Erythroblast (primary cell): ENCODE results near the gene HS2ST1.
"Not testable (repeated sequence)": the region's sequence is repeated elsewhere in the genome, so short reads cannot be mapped to it uniquely, and the experiment has no call there.

Experiments used
- DNase-seq, 2 experiments: peaks; one replicate each; lab custom pipeline; 2025; lab: John Stamatoyannopoulos, UW
- GATA1 ChIP-seq: IDR thresholded peaks from 2 replicates; pipeline ENCODE4 v1.6.1; 2011; ENCODE audit warnings: low read depth, mild to moderate bottlenecking, control low read depth, low read length, moderate library complexity
- POLR2A ChIP-seq: IDR thresholded peaks from 2 replicates; pipeline ENCODE4 v1.6.1; 2011; ENCODE audit warnings: mild to moderate bottlenecking, low read length

Gene HS2ST1

DNA sequence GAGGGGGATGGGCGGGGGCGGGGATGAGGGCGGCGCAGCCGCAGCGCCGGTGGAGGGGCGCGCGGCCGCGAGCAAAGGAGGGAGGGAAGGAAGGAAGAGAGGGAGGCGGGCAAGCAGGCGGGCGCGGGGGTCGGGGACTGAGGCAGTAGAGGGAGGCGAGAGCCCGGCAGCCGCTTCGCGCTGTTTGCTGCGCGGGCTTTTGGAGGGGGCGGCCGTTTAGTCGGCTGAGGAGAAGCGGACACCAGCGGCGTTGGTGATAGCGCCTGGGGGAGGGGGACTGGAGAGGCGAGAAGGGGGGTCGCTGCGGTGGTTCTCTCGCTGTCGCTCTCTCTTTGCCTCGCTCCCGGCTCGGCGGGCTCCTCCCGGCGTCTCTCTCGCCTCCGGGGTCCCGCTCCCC, at the start of gene HS2ST1:
TSS of gene HS2ST1 (plus strand) at position 35 of the 397 bp plus-strand sequence.
- TF ChIP-seq POLR2A (no peak), GATA1 (no peak)
- no peak for DNase-seq

- TF ChIP-seq POLR2A (no peak), GATA1 (no peak)
Observed at GRCh38 chr1:86865973-86866637, 48.3 kb upstream of the HS2ST1 start.

DNA sequence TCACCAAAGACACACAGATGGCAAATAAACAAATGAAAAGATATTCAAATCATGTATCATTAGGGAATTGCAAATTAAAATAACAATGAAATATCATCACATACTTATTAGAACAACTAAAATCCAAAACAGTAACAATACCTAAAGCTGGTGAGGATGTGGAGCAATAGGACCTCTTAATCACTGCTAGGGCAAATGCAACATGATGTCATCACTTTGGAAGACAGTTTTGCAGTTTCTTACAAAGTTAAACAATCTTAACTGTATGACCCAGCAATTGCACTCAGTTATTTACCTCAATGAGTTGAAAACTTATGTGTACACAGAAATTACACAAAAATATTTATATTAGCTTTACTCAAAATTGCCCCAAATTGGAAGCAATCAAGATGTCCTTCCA, 47.8 kb upstream of the HS2ST1 start:
- no peak for DNase-seq
- no peak for TF ChIP-seq GATA1
- TF ChIP-seq POLR2A, result no peak

More at GRCh38 chr1:86865973-86866637, 48.3 kb upstream of the HS2ST1 start:
- no peak for DNase-seq

GRCh38 chr1:86867278-86867677, 47.2 kb upstream of the HS2ST1 start:
- not testable (repeated sequence) for DNase-seq

DNA sequence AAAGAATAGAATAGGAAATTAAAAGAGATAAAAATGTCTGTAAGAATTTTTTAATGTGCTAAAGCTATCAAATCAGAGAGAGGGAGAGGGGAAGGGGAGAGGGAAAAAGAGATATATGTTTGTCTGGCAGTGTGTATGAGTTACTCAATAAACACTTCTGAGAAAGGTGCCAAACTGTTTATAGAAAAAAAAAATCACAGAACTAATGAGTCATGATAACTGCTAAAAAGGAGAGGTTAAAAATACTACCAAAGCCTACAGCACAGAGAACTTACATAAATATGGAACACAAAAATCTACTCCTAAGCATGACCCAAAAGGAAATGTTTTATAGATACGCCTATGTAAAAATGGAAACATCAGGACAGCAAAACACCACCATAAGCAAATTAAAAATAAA, 46.0 kb upstream of the HS2ST1 start:
- TF ChIP-seq POLR2A (no peak), GATA1 (no peak)
- no peak for DNase-seq

- DNase-seq, result no peak
- no peak for TF ChIP-seq GATA1
- no peak for TF ChIP-seq POLR2A
Observed at GRCh38 chr1:86871001-86871400, 43.4 kb upstream of the HS2ST1 start.

DNA sequence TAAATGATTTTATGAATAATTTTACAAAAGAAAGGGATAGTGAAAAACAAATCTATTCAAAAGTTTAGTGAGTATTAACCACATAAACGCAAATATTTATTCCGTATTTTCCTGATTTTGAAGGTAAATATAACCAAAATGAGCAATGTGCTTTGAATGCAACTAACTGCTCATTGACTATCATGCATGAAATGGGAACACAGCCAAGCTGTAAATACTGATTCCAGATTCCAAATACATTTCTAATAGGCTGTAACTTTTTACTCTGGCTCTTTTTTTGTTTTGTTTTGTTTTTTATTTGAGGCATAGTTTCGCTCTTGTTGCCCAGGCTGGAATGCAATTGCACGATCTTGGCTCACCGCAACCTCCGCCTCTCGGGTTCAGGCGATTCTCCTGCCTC, 42.3 kb upstream of the HS2ST1 start:
- no peak for TF ChIP-seq GATA1
- no peak for TF ChIP-seq POLR2A
- no peak for DNase-seq

GRCh38 chr1:86875722-86876121, 38.7 kb upstream of the HS2ST1 start:
- no peak for TF ChIP-seq POLR2A
- TF ChIP-seq GATA1, result no peak
- no peak for DNase-seq

DNA sequence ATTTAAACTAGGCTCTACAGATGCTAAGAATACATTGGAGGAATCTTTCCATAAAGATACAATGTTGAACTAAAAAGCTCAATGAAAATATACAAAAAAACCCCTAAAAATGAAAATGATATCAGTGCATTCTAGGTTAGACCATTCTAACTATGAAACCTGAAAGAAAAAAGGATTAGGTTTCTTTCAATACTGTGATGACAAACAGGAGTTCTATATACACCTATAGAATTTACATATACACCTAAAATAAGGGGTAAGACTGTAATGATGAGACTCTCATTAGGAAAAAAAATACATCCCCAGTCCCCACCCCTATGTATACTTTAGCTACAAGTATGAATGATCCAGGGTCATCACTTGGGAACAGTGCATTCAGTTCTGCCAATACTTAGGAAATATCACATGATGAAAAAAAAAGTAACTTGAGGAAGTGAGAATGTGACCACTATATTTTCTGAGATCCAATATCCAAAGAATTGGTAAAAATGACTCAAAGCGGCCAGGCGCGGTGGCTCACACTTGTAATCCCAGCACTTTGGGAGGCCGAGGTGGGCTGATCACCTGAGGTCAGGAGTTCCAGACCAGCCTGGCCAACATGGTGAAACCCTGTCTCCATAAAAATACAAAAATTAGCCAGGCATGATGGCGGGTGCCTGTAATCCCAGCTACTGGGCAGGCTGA, 26.8 kb upstream of the HS2ST1 start:
- DNase-seq, result no peak
- TF ChIP-seq GATA1 (no peak), POLR2A (no peak)

DNA sequence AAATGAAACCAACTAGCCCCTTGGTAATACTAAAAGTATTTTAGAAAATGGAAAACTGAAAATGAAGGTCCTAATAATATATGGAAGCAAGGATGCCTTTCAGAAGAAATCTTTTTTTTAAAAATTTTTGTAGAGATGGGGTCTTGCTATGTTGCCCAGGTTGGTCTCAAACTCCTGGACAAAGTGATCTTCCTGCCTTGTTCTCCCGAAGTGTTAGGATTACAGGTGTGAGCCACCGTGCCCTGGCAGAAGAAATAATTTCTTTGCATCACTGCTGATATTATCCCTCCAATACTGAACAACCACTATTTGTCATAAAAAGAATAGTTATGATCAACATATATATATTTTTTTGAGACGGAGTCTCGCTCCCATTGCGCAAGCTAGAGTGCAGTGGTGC, 26.1 kb upstream of the HS2ST1 start:
- TF ChIP-seq GATA1, result no peak
- TF ChIP-seq POLR2A, result no peak
- no peak for DNase-seq

DNA sequence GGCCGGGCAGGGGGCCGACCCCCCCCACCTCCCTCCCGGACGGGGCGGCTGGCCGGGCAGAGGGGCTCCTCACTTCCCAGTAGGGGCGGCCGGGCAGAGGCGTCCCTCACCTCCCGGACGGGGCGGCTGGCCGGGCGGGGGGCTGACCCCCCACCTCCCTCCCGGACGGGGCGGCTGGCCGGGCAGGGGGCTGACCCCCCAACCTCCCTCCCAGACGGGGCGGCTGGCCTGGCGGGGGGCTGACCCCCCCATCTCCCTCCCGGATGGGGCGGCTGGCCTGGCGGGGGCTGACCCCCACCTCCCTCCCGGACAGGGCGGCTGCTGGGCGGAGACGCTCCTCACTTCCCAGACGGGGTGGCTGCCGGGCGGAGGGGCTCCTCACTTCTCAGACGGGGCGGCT, 15.0 kb upstream of the HS2ST1 start:
- not testable (repeated sequence) for DNase-seq

DNA sequence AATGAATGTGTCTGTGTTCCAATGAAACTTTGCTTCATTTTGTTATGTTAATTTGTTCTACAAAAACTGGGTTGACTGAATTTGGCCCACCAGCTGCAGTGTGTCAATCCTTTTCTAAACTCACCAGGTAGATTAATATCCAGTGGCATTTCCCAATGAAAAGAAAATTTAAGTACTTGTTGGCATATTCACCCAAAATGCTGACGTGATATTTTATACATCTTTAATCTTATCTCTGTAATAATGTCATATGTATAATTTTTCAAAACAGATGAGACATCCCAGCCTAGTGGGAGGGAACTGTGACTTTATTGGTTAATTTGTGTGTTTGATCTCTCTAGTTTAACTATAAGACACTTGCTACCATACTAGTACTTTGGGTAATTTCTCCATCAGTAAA, 8.6 kb upstream of the HS2ST1 start:
- no peak for DNase-seq
- TF ChIP-seq GATA1 (no peak), POLR2A (no peak)

DNA sequence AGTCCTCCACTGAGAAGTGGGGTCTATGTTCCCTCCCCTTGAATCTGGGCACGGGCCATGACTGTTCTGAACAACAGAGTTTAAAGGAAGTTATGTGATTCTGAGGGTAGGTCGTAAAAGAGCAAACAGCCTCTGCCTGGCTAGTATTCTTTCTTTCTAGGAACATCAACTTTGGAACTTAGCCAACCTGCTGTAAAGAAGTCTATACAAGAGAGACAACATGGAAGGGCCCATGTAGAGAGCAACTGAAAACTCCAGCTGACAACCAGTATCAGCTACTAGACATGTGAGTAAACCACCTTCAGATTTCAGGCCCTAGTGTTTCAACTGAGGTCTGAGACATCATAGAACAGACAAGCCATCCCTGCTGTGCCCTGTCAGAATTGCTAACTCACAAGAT, 8.0 kb upstream of the HS2ST1 start:
- TF ChIP-seq GATA1 (no peak), POLR2A (no peak)
- DNase-seq, result no peak

- no peak for TF ChIP-seq POLR2A
- no peak for TF ChIP-seq GATA1
Observed at GRCh38 chr1:86912281-86912900, 2.0 kb upstream of the HS2ST1 start.

GRCh38 chr1:86913399-86913895, 988 bp upstream of the HS2ST1 start:
- TF ChIP-seq POLR2A, result no peak
- no peak for TF ChIP-seq GATA1
- peak; percentile 77 to 81 for DNase-seq

More at GRCh38 chr1:86912281-86912900, 2.0 kb upstream of the HS2ST1 start:
- peak; percentile 21 to 34 for DNase-seq
